Activated CD8-positive, alpha-beta memory T cell treated with anti-CD3 and anti-CD28 coated beads, Interleukin-2, amount 50 U/mL, for 1 hour (primary cell): ENCODE results near the gene SNX32.

ENCODE experiments used
- DNase-seq: peaks from one replicate; pipeline ENCODE4 v3.0.0-alpha.2; 2020; ENCODE audit errors: extremely low read depth

SNX32 gene

GRCh38 chr11:65796726-65797601 lies 36.8 kb upstream of the SNX32 start:
- no peak for DNase-seq

- no peak for DNase-seq
Observed at GRCh38 chr11:65797711-65798110, 36.1 kb upstream of the SNX32 start.

- no peak for DNase-seq
Observed at GRCh38 chr11:65798882-65799281, 34.9 kb upstream of the SNX32 start.

GRCh38 chr11:65801153-65801987 lies 32.4 kb upstream of the SNX32 start:
- DNase-seq, result no peak

GRCh38 chr11:65802841-65803240 lies 30.9 kb upstream of the SNX32 start:
- DNase-seq, result no peak

GRCh38 chr11:65803797-65804492 lies 29.8 kb upstream of the SNX32 start:
- DNase-seq, result no peak

GRCh38 chr11:65806979-65807378 lies 26.8 kb upstream of the SNX32 start:
- DNase-seq, result no peak

GRCh38 chr11:65808744-65809341 lies 24.9 kb upstream of the SNX32 start:
- no peak for DNase-seq

- DNase-seq, result no peak
Observed at GRCh38 chr11:65809496-65809895, 24.3 kb upstream of the SNX32 start.

- no peak for DNase-seq
Observed at GRCh38 chr11:65810046-65810868, 23.5 kb upstream of the SNX32 start.

GRCh38 chr11:65811764-65812475 lies 21.8 kb upstream of the SNX32 start:
- DNase-seq, result no peak

GRCh38 chr11:65814131-65814985 lies 19.4 kb upstream of the SNX32 start:
- no peak for DNase-seq

- no peak for DNase-seq
Observed at GRCh38 chr11:65814986-65815565, 18.7 kb upstream of the SNX32 start.

GRCh38 chr11:65816696-65817095 lies 17.1 kb upstream of the SNX32 start:
- DNase-seq, result no peak

- no peak for DNase-seq
Observed at GRCh38 chr11:65817312-65817834, 16.4 kb upstream of the SNX32 start.

- DNase-seq, result peak; percentile 76
Observed at GRCh38 chr11:65817835-65818680, 15.7 kb upstream of the SNX32 start.

- no peak for DNase-seq
Observed at GRCh38 chr11:65821107-65821506, 12.7 kb upstream of the SNX32 start.
